HepG2 (cell line): ENCODE results near the gene DCDC2C. TPM values are rescaled to one million over a fixed set of nuclear protein-coding genes. Genes with fewer than 3 reads are reported as not detected.
A peak's percentile ranks its signal among the peaks of the same experiment; 100 is the strongest.

Experiments
- ATAC-seq: fragments of 200-7000 bp; cut with Tn5 transposase; 3 replicates; pipeline ENCODE4 v1.9.1; 2020; ENCODE audit warnings: mild to moderate bottlenecking, moderate library complexity
- BruUV-seq: library from RNA; stranded (reverse); fragments of 400-500 nt; replicated peaks from 2 replicates; lab custom pipeline; 2021; lab: Mats Ljungman, UMichigan
- CTCF ChIA-PET: fragments of 300-600 bp; formaldehyde crosslinking; extraction: SDS; loops from one replicate; lab custom pipeline; 2021; ENCODE audit warnings: low total read pairs, inconsistent platforms, low intra/inter-chr PET ratio; lab: Yijun Ruan, JAX
- POLR2A ChIA-PET: fragments of 350-600 bp; sonication (Branson Sonifier 250); formaldehyde crosslinking; loops from one replicate; lab custom pipeline; 2020; ENCODE audit warnings: antibody characterized with exemption, inconsistent platforms; lab: Yijun Ruan, JAX
- DNase-seq: peaks from one replicate; pipeline ENCODE4 v3.0.0-alpha.2; 2015; ENCODE audit warnings: low spot score
- FAIRE-seq: peaks from 3 replicates; lab custom pipeline; 2011; peaks lifted over from hg19 to GRCh38; lab: Jason Lieb, UNC
- H2AFZ ChIP-seq: one replicate; pipeline ENCODE4 v1.6.1; 2011; ENCODE audit warnings: low read length, inconsistent platforms
- H3K27ac ChIP-seq: fragments of 300-600 bp; 3 replicates; pipeline ENCODE4 v1.8.0; 2011; ENCODE audit warnings: mixed run types, mild to moderate bottlenecking, mixed read lengths, low read length, inconsistent platforms; ENCODE audit not compliant: insufficient read depth; ENCODE audit errors: extremely low read length
- H3K27me3 ChIP-seq, 2 experiments: fragments of 200-600 bp in 1 of 2; 2 replicates in 1 of 2; 3 replicates in 1 of 2; pipeline versions ENCODE4 v1.6.0 to v1.8.0; 2011; ENCODE audit warnings: low read length in 2 of 2, mild to moderate bottlenecking in 2 of 2, moderate library complexity in 2 of 2, inconsistent platforms in 1 of 2; ENCODE audit not compliant: insufficient read depth in 2 of 2, control insufficient read depth in 1 of 2
- H3K36me3 ChIP-seq, 2 experiments: fragments of 200-600 bp in 1 of 2; replicated peaks in 1 of 2; 2 replicates in 1 of 2; 3 replicates in 1 of 2; pipeline versions ENCODE4 v1.5.1 to v1.8.0; 2011; ENCODE audit warnings: low read length in 2 of 2, inconsistent platforms in 1 of 2; ENCODE audit not compliant: insufficient read depth in 2 of 2, control insufficient read depth in 1 of 2
- H3K4me1 ChIP-seq: 2 replicates; pipeline ENCODE4 v1.5.1; 2012; ENCODE audit warnings: low read length, inconsistent platforms; ENCODE audit not compliant: insufficient read depth
- H3K4me2 ChIP-seq: 2 replicates; pipeline ENCODE4 v1.6.0; 2011; ENCODE audit warnings: low read depth, low read length, inconsistent platforms
- H3K4me3 ChIP-seq, 3 experiments: fragments of 200-600 bp in 1 of 3; sonication (generic), shearing (Covaris generic) in 1 of 3; replicated peaks in 1 of 3; 2 replicates each; pipeline ENCODE4 v1.5.1; 2011 to 2016; ENCODE audit warnings: low read length in 3 of 3, inconsistent platforms in 2 of 3, low read depth in 2 of 3, mild to moderate bottlenecking in 2 of 3, control low read depth in 1 of 3, mixed read lengths in 1 of 3; ENCODE audit not compliant: insufficient read depth in 1 of 3
- H3K79me2 ChIP-seq: one replicate; pipeline ENCODE4 v1.6.1; 2011; ENCODE audit warnings: low read length, inconsistent platforms; ENCODE audit not compliant: insufficient read depth
- H3K9ac ChIP-seq: 2 replicates; pipeline ENCODE4 v1.6.0; 2011; ENCODE audit warnings: mild to moderate bottlenecking, low read depth, low read length, inconsistent platforms; ENCODE audit not compliant: insufficient read depth
- H3K9me3 ChIP-seq: 2 replicates; pipeline ENCODE4 v1.5.1; 2012; ENCODE audit warnings: mild to moderate bottlenecking, low read length
- H4K20me1 ChIP-seq: 2 replicates; pipeline ENCODE4 v1.6.0; 2011; ENCODE audit warnings: inconsistent platforms, mild to moderate bottlenecking, low read length, moderate library complexity; ENCODE audit not compliant: insufficient read depth
- ADNP ChIP-seq: sonication (generic); formaldehyde crosslinking; IDR thresholded peaks from 2 replicates; pipeline ENCODE4 v1.4.0; 2020; ENCODE audit warnings: missing genetic modification reagents
- DZIP1 ChIP-seq: sonication (generic); formaldehyde crosslinking; IDR thresholded peaks from 2 replicates; pipeline ENCODE4 v1.5.0; 2020; ENCODE audit warnings: mild to moderate bottlenecking, missing genetic modification reagents
- IRX3 ChIP-seq: sonication (generic); formaldehyde crosslinking; IDR thresholded peaks from 2 replicates; pipeline ENCODE4 v1.8.1; 2023; ENCODE audit warnings: mild to moderate bottlenecking, low read depth, missing genetic modification reagents, borderline replicate concordance
- KDM1A ChIP-seq: IDR thresholded peaks from 2 replicates; pipeline ENCODE4 v1.6.1; 2016; ENCODE audit warnings: missing compliant biosample characterization
- MAFF ChIP-seq: IDR thresholded peaks from 2 replicates; pipeline ENCODE4 v1.6.1; 2011; ENCODE audit warnings: low read depth, low read length, improper control_type of control experiment
- MAFK ChIP-seq, 2 experiments: IDR thresholded peaks in 1 of 2; conservative IDR thresholded peaks in 1 of 2; 2 replicates each; pipeline ENCODE4 v1.6.1; 2011; ENCODE audit warnings: improper control_type of control experiment in 2 of 2, low read length in 2 of 2
- MAZ ChIP-seq, 2 experiments: sonication (generic) in 1 of 2; formaldehyde crosslinking in 1 of 2; IDR thresholded peaks; 2 replicates each; pipeline versions ENCODE4 v1.5.0 to v1.6.1; 2012 to 2020; ENCODE audit warnings: low read depth in 2 of 2, mild to moderate bottlenecking in 2 of 2, borderline replicate concordance in 1 of 2, improper control_type of control experiment in 1 of 2, low read length in 1 of 2, missing genetic modification reagents in 1 of 2, moderate library complexity in 1 of 2
- RBM22 ChIP-seq: fragments of 200-400 bp; formaldehyde crosslinking; optimal IDR thresholded peaks from 2 replicates; pipeline ENCODE3; 2017; ENCODE audit warnings: mild to moderate bottlenecking, low read length, moderate library complexity
- SKIL ChIP-seq: sonication (generic); formaldehyde crosslinking; IDR thresholded peaks from 2 replicates; pipeline ENCODE4 v1.8.0; 2022; ENCODE audit warnings: missing genetic modification reagents, mild to moderate bottlenecking, moderate library complexity, borderline replicate concordance
- SP5 ChIP-seq: IDR thresholded peaks from 2 replicates; pipeline ENCODE4 v1.6.1; 2016; ENCODE audit warnings: low read depth, borderline replicate concordance
- ZNF331 ChIP-seq: sonication (generic); formaldehyde crosslinking; IDR thresholded peaks from 2 replicates; pipeline ENCODE4 v1.4.0; 2020; ENCODE audit warnings: missing genetic modification reagents
- ZNF512 ChIP-seq: sonication (generic); formaldehyde crosslinking; IDR thresholded peaks from 2 replicates; pipeline ENCODE4 v1.4.0; 2020; ENCODE audit warnings: mild to moderate bottlenecking, missing genetic modification reagents
- ZNF792 ChIP-seq: IDR thresholded peaks from 2 replicates; pipeline ENCODE4 v1.6.1; 2016
- ZNF879 ChIP-seq: sonication (generic); formaldehyde crosslinking; IDR thresholded peaks from 2 replicates; pipeline ENCODE4 v1.8.1; 2023; ENCODE audit warnings: missing genetic modification reagents
- WGBS: methylation state at CpG from one replicate; pipeline ENCODE4 v1.1.6; 2017; ENCODE audit warnings: low lambda C conversion rate; 5-methylcytosine and 5-hydroxymethylcytosine counted together
- in situ Hi-C: cut with HindIII; loops from 2 replicates; pipeline ENCODE4 v1.10.0; 2017; ENCODE audit warnings: low pct_unique_long_range_greater_than_20kb; ENCODE audit not compliant: extremely low pct_ligation_motif_present
- intact Hi-C: fragments of 100-400 bp; cut with micrococcal nuclease; formaldehyde crosslinking; loops from one replicate; pipeline ENCODE4 v1.10.0; 2022; ENCODE audit not compliant: unreplicated experiment
- polyA plus RNA-seq, 8 experiments: library from polyadenylated mRNA; depleted of rRNA in 3 of 8; stranded (reverse) in 7 of 8; unstranded in 1 of 8; fragments of >200 nt; fragmentation: Illumina TruSeq in 4 of 8; extraction: Trizol in 4 of 8; gene quantifications; 2 replicates each; pipeline versions ENCODE4 v1.2.1 to v1.2.3, GENCODE V29; 2011 to 2016; ENCODE audit warnings: low read depth in 4 of 8, missing spikeins in 1 of 8, mixed read lengths in 1 of 8; ENCODE audit not compliant: insufficient read depth in 1 of 8
- total RNA-seq, 5 experiments: library from RNA; depleted of rRNA; stranded (reverse); fragments of >200 nt; fragmentation: Illumina TruSeq; extraction: Trizol; gene quantifications; 2 replicates each; pipeline ENCODE4 v1.2.3, GENCODE V29; 2016; ENCODE audit warnings: low read depth in 1 of 5

DCDC2C gene
- total and polyA plus RNA-seq, 2 of the 13 experiments (the other 11 are each of a cell fraction or from before 2014, with no cell fraction given) = not detected

GRCh38 chr2:3837086-3837485 is 133.7 kb downstream of the DCDC2C start:
- intact Hi-C loops = no loop called here
- 36% methylated on average over 7 of the region's 7 CpGs for WGBS

GRCh38 chr2:3838348-3838747 is 135.0 kb downstream of the DCDC2C start:
- H4K20me1 ChIP-seq = no peaks in the 10 kb centered on the region
- H3K27ac ChIP-seq = no peak overlapping the region
- H3K79me2 ChIP-seq = no peaks in the 10 kb centered on the region
- CTCF ChIA-PET = no interaction called here
- 22% methylated on average over 3 of the region's 3 CpGs for WGBS
- H3K9ac ChIP-seq = no peak overlapping the region
- intact Hi-C loops (no loop called here), in situ Hi-C loops (no loop called here)
- H3K4me1 ChIP-seq = no peaks in the 10 kb centered on the region
- no peak overlapping the region for H2AFZ ChIP-seq
- H3K27me3 ChIP-seq = peaks cover 0 to 29% of the 10 kb centered on the region in 2 experiments; a peak in 1 of 5 replicates
- ATAC-seq (no peak), DNase-seq (no peak), FAIRE-seq (no peak)
- POLR2A ChIA-PET = no interaction called here
- H3K4me3 ChIP-seq = no peak overlapping the region
- no peaks in the 10 kb centered on the region for H3K9me3 ChIP-seq
- H3K36me3 ChIP-seq = no peaks in the 10 kb centered on the region
- no TSS peak for BruUV-seq
- no peak overlapping the region for H3K4me2 ChIP-seq
- TF ChIP-seq DZIP1 (CRISPR knock-in tag) = no peak
- no peak for TF ChIP-seq ZNF512 (CRISPR knock-in tag)
- TF ChIP-seq SP5 (CRISPR knock-in tag) = no peak
- no peak for TF ChIP-seq SKIL (CRISPR knock-in tag)
- TF ChIP-seq ADNP (CRISPR knock-in tag) = no peak
- no peak for TF ChIP-seq ZNF331 (CRISPR knock-in tag)
- TF ChIP-seq ZNF879 (CRISPR knock-in tag) = no peak
- TF ChIP-seq MAZ (IDR thresholded peaks at IDR 0.05; ENCODE audit: borderline replicate concordance, low read depth, low read length) = no peak
- TF ChIP-seq MAZ (CRISPR knock-in tag; IDR thresholded peaks at IDR 0.05; ENCODE audit: low read depth) = no peak
- no peak for TF ChIP-seq ZNF792 (CRISPR knock-in tag)
- no peak for TF ChIP-seq IRX3 (CRISPR knock-in tag)

More at GRCh38 chr2:3837086-3837485, 133.7 kb downstream of the DCDC2C start:
- ATAC-seq = no peak
- ChIA-PET POLR2A (no interaction called here), CTCF (no interaction called here)
- no peak overlapping the region for H3K4me3 ChIP-seq
- H3K79me2 ChIP-seq = no peaks in the 10 kb centered on the region
- H2AFZ ChIP-seq = no peak overlapping the region
- no peak overlapping the region for H3K4me2 ChIP-seq
- no peak for DNase-seq
- no peaks in the 10 kb centered on the region for H3K36me3 ChIP-seq
- TF ChIP-seq RBM22 = no peak
- TF ChIP-seq MAFK (conservative IDR thresholded peaks at IDR 0.05 in 1 of 2, IDR thresholded peaks at IDR 0.05 in 1 of 2; ENCODE audit: low read length in 2 of 2) = peak; percentile 90 to 93
- no peak for TF ChIP-seq KDM1A (CRISPR knock-in tag)
- peak; percentile 87 for TF ChIP-seq MAFF
- no peaks in the 10 kb centered on the region for H4K20me1 ChIP-seq
- H3K9ac ChIP-seq = no peak overlapping the region
- in situ Hi-C loops = no loop called here
- peaks cover 0 to 33% of the 10 kb centered on the region in 2 experiments; a peak in 1 of 5 replicates for H3K27me3 ChIP-seq
- no peaks in the 10 kb centered on the region for H3K4me1 ChIP-seq
- H3K27ac ChIP-seq = no peak overlapping the region
- FAIRE-seq = no peak
- H3K9me3 ChIP-seq = no peaks in the 10 kb centered on the region
- no TSS peak for BruUV-seq
